GM18507 (cell line): Measurements from ENCODE around the gene DBP.
"Not testable (repeated sequence)": the region's sequence is repeated elsewhere in the genome, so short reads cannot be mapped to it uniquely, and the experiment has no call there.

Experiments used
- DNase-seq: peaks from one replicate; pipeline ENCODE4 v3.0.0; 2011; ENCODE audit warnings: low read depth; ENCODE audit not compliant: insufficient read length; ENCODE audit errors: extremely low spot score
- FAIRE-seq: peaks from 2 replicates; lab custom pipeline; 2011; peaks lifted over from hg19 to GRCh38; lab: Jason Lieb, UNC

Gene DBP, protein sequence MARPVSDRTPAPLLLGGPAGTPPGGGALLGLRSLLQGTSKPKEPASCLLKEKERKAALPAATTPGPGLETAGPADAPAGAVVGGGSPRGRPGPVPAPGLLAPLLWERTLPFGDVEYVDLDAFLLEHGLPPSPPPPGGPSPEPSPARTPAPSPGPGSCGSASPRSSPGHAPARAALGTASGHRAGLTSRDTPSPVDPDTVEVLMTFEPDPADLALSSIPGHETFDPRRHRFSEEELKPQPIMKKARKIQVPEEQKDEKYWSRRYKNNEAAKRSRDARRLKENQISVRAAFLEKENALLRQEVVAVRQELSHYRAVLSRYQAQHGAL

DNA sequence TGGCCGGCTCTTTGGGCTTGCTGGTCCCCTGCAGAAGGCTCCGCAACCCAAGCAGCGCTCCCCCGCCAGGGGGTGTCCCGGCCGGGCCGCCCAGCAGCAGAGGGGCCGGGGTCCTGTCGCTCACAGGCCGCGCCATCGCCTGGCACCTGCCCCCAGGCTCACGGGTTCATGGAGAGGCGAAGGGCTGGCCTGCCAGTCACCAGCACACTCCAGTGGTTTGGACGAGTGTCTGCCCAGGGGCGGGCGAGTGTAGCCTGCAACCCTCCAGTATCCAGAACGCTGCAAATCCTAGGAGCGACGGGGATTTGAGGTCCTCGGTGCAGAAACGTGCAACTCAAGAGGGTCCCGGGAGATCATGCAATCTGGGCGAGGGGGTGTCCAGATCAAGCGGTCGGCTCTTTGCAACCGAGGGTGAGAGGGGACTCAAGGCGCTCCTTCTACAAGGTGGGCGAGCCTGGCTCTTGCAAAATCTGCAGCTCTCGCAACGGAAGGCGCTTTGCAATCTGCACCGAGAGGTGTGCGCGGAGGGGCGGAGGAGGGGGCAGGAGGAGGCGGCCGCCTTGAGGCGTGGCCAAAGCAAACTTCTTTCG lies at the start of gene DBP:
Gene DBP, minus strand, starts transcription at position 521 of the 590 bp plus-strand sequence. Its CDS starts 385 bp downstream, at position 136.
- FAIRE-seq: no peak
- DNase-seq: no peak

DNA sequence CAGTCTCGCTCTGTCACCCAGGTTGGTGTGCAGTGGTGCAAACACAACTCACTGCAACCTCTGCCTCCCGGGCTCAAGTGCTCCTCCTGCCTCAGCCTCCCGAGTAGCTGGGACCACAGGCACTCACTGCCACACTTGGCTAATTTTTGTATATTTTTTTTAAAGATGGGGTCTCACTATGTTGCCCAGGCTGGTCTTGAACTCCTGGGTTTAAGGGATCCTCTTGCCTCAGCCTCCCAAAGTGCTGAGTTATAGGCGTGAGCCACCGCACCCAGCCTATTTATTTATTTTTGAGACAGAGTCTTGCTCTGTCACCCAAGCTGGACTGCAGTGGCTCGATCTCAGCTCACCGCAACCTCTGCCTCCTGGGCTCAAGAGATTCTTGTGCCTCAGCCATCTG lies 49.5 kb upstream of the DBP start:
- DNase-seq, FAIRE-seq: not testable (repeated sequence)

DNA sequence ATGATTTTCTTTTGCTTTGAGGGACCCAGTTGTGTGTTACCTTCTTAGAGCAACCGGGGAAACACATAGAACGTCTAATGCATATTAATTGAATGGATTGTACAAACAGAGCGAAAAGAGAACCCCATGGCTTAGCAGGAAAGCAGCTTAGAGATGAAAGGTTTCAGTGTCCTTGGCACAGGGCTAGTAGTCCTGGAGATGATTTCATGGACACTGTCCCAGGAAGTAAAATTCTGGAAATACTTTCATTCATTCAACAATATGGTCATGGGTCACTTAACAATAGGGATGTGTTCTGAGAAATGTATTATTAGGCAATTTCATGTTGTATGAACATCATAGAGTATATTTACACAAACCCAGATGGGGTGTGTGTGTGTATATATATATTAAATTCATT lies 48.9 kb upstream of the DBP start:
- FAIRE-seq: no peak
- DNase-seq: no peak

DNA sequence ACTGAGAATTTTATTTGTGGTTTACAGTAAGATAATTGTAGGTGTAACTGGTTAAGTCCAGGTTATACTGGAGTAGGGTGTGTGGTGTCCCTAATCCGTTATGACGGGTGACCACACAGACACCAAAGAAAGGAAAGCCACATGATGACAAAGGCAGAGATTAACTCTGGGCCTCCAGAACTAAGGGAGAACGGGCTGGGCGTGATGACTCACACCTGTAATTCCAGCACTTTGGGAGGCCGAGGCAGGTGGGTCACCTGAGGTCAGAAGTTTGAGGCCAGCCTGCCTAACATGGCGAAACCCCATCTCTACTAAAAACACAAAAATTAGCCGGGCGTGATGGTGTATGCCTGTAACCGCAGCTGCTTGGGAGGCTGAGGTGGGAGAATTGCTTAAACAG lies 48.4 kb upstream of the DBP start:
- FAIRE-seq (no peak), DNase-seq (no peak)

DNA sequence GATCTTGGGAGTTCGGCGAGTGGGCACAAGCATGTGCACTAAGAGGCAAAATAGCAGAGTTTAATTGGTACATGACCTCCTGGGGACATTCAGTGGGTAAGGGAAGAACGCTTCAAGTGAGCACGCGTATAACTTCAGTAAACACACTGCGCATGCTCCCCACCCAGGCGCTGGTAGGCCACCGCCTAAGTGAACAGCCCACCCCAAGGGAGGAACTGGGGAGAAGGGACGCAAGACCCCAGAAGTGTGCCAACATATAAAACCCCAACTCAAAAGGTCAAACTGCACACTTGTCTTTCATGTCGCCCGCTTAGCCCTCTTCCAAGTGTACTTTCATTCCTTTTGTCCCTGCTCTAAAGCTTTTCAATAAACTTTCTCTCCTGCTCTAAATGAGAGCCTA lies 46.2 kb upstream of the DBP start:
- FAIRE-seq (no peak), DNase-seq (no peak)

DNA sequence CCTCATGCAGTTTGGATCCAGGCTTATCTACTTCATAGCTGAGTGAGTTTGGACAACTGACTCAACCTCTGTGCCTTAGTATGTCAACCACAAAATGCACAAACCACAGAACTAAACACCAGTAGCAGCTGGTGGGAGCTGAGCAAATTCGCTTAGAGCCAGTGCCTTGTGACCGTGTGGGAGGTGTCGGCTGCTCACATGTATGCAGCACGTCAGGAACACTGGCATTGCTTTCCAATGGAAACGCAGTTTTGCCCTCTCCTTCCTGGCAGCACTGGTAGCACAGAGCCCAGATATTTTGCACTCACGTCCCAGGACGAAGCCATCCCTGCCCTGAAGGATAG lies 43.9 kb upstream of the DBP start:
- no peak for FAIRE-seq

DNA sequence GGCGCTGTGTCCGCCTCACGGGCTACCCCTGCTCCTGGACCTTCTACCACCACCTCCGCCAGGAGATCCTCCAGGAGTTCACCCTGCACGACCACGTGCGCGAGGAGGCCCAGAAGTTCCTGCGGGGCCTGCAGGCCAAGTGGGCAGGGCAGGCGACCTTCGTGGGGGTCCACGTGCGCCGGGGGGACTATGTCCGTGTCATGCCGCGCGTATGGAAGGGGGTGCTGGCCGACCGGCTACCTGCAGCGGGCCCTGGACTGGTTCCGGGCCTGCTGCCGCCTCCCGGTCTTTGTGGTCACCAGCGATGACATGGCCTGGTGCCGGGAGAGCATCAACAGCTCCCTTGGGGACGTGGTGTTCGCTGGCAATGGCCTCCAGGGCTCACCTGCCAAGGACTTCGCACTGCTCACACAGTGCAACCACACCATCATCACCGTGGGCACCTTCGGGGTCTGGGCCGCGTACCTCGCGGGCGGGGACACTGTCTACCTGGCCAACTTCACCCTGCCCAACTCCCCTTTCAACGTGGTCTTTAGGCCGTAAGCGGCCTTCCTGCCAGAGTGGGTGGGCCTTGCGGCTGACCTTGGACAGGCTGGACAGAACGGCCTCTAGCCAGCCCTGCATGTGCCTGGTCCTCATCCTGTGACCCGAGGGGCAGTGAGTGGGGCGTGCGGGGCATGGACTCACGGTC lies 43.4 kb upstream of the DBP start:
- FAIRE-seq (no peak), DNase-seq (no peak)

More for the DNA sequence above, 43.9 kb upstream of the DBP start:
- DNase-seq: no peak

DNA sequence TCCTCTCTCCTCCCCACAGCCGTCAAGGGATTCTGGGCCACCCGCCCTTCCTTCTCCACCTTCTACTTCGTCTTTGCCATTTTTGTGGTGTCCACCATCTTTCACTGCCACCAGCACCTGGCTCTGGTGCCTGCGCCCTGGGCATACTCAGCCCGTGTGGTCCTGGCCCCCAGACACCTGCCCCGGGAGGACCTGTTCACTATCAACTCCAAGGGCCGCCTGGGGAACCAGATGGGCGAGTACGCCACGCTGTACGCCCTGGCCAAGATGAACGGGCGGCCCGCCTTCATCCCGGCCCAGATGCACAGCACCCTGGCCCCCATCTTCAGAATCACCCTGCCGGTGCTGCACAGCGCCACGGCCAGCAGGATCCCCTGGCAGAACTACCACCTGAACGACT lies 42.8 kb upstream of the DBP start:
- FAIRE-seq, DNase-seq: not testable (repeated sequence)

DNA sequence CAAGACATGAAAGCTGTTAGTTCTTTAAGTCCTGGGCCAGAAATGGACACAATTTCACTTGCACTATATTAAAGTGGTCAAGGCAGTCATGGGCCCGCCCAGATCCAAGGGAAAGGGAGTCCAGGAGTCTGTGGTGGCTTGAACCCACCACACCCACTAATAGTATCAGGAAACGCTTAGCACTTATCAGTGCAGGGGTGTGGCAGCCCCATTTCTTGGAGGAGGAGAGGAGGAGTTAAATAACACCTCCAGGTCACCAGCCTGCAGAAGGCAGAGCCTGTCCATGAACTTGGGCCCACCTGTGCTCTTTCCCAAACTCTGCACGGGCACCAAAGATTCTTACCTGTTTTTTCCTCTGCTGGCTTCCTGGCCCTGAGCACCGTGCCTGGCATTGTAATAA lies 41.0 kb upstream of the DBP start:
- DNase-seq: no peak
- FAIRE-seq: no peak

DNA sequence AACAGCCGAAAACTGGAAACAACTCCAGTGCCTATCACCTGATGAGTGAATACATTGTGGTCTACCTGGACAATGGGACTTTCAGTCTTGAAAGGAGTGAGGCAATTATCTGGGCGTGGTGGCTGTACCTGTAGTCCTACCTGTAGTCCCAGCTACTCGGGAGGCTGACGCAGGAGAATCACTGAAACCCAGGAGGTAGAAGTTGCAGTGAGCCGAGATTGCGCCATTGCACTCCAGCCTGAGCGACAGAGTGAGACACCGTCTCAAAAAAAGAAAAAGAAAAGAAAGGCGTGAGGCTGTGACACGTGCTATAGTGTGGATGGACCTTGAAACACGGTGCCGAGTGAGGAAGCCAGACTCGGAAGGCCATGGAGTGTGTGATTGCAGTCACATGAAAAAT lies 39.7 kb upstream of the DBP start:
- no peak for FAIRE-seq

DNA sequence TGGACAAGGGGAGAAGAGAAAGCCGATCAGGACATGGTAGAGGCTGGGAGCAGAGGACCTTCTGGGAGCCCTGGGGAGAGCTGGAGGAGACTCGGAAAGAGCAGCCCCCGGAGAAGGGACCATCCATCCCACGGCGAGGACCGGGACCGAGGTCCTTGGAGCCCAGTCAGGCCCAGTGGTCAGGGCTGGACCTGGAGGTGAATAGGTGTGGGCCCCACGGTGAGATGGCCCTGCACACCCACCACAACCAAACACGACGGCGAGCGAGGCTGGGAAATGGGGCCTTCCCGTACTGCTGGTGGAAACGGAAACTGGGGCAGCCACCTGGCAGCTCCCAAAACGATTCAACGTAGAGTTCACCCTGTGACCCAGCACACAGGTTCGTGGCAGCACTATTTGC lies 39.3 kb upstream of the DBP start:
- DNase-seq: no peak
- no peak for FAIRE-seq

More for the DNA sequence above, 39.7 kb upstream of the DBP start:
- no peak for DNase-seq

DNA sequence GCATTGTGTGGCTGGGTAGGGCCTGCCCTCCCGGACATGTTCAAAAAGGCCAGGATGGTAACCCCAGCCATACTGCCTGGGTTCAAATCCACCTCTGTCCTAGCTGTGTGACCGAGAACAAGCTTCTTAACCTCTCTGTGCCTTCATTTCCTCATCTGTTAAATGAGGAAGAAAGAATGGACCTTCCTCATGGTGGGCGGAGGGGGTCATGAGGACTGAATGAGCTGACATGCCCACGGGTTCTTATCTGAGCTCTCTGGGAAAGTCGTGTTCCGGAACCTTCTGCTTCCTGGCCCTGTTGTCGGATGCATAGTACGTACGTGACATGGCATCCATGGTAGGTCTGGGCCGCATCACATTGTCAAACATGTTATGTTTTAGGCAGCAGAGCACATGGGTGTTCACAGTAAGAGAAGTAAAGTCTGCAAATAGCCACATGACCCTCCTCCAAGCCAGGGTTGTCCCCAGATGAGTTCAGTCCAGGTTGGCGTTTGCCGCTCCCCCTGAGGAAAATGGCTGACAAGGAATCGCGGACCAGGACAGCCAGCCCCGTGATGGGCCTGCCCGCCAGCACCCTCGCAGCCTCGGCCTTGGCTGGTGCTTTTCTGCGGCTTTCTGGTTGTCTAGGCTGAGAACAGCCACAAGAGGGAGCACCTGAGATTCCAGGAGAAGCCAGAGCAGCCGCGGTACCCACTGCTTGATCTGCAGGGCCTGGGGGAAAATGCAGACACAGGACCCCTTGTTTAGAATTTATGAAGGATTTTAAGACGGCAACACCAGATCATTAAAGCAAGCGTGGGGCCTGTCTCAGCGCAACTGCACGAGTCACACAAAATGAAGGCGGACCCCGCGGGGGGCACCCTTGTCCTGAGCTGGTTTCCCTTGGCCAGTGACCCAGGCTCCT lies 38.0 kb upstream of the DBP start:
- FAIRE-seq (peak; percentile 92), DNase-seq (peak; percentile 78)

DNA sequence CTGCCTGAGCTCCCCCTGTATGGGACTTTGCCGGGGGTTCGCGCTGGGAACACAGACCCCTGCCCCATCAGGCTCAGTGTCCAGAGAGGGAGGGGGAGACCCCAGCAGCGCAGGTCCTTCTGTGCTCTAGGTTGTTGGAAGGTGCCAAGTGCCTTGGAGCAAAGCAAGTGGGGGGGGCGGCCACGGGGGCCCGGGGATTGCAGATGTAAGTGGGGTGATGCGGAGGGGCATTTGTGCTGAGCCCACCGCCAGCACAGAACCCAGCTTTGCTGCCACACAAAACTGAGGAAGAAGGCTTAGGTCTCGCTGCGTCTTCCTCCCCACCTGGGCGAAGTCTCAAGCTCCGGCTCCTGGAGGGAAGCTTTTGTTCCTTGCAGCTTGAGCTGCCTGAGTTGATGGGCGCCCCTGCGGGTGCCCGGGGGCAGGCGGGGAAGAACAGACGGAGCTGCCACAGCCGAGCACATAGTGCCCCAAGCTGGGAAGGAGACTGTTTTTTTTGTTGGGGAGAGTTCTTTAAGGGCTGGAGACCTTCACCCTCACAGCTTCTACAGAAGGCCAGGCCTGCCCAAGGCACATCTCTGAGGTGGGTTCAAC lies 37.1 kb upstream of the DBP start:
- DNase-seq (no peak), FAIRE-seq (no peak)

DNA sequence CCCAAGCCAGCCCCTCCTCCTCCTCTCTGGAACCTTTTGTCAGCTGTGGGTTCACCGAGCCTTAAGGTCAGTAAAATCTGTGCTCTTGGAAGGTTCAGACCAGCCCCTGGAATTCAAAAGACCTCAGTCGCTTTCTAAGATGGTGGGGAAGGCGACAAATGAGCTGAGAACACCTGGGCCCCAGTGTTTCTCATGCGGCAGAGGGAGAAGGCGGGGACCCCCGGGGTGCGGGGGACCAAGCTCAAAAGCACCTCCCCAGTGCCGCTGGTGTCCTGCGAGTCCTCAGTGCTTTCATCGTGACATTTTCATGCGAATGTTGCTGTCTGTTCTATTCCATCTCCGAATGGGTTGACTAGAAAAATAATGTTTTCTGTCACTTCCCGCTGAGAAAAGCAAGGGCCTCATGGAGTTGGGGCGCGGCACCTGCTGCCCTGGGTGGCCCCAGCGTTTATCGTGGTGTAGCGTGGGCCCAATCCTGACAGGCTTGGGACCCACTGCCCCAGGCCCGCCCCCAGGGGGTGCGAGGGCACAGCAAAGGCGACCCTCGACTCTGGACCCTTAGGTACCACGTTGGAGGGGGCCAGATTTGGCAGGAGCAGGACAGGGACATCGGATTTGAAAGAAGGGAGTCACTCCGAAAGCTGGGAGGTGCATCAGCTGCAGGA lies 36.4 kb upstream of the DBP start:
- DNase-seq: no peak
- FAIRE-seq: no peak

DNA sequence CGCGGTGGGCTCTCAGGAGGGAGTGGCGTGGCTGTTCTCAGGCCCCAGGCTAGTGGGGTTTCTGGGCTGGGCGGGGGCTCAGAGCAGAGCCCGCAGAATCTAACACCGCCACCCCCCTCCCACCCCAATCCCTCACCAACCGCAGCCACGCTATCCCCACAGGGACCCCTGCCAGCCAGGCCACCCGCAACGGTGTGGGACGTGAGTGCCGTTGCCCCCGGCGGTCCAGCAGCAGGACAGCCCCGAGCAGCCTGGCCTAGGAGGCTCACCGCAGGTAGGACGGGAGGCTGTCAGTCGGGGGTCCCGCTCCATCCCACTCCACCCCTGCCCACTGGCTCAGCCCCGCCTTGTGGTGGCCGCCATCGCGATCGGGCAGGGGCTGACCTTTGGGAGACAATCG lies 35.8 kb upstream of the DBP start, which contains the start of gene NTN5:
Gene NTN5, minus strand, starts transcription at position 24 of the 400 bp plus-strand sequence. CDS start 2,031 bp downstream, outside the sequence.
- no peak for FAIRE-seq

DNA sequence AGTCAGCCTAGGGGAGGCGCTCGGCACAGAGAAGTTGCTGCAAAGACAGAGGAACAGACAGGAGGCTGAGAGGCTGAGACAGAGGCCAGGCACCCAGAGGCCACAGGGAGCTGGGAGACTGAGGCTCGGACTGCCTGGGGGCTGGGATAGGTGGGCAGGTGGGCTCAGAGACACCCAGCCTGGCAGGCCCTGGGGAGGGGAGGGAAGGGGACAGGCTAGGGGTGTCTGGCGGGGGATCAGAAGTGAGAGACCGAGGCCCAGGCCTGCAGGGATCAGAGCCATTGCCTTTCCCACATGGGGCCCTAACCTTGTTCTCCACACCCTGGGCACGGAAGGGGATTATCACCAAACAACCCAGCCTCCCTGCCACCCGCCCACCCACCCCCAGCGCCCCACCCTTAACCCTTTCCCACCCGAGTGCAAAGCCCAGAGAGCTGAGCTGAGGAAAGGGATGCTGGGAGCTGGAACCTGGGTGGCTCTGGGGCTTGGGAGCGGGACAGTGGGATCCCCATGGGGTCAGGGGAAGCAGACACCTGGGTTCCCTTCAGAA lies 34.3 kb upstream of the DBP start:
- DNase-seq: no peak
- FAIRE-seq: no peak

More for the DNA sequence above, 35.8 kb upstream of the DBP start, which contains the start of gene NTN5:
- DNase-seq: no peak

DNA sequence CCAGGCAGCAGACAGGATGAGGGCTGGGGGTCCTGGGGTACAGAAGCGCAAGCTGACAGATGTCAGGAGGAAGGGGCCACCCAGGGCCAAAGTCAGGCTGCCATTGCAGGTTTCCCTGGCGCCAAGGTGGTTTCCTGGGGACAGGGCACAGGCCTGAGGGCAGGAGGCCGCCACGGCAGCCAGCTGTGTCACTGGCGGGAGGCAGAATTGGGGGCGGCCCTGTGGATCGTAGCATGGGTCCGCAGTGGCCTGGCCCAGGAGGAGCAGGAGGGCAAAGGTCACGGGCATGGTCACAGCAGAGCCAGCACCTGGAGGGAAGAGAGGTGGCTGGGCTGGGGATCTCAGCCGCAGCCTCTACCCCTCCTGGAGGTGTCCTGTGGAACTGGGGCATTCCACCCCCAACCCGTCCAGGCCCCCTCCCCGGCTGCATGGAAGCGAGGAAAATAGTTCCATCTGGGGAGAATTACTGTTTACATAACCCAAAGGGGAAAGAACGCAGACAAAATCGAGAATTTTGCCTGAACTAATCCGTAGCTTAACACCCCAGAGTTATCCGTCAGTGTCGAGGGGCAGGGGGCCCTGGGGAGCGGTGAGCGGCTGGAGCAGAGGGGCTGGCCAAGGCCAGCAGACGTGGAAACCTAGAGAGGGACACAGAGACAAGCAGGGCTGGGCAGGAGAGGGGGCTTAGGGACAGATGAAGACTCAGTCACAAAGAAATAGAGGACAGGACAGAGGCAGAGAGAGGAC lies 33.7 kb upstream of the DBP start:
- DNase-seq: no peak
- no peak for FAIRE-seq
